Measurements from ENCODE around the gene RAB31. TPM values are rescaled to one million over a fixed set of nuclear protein-coding genes. Genes with fewer than 3 reads are reported as not detected.

Gene RAB31
- total RNA-seq, 1 donor from 2014 or later = 19.7 TPM

DNA sequence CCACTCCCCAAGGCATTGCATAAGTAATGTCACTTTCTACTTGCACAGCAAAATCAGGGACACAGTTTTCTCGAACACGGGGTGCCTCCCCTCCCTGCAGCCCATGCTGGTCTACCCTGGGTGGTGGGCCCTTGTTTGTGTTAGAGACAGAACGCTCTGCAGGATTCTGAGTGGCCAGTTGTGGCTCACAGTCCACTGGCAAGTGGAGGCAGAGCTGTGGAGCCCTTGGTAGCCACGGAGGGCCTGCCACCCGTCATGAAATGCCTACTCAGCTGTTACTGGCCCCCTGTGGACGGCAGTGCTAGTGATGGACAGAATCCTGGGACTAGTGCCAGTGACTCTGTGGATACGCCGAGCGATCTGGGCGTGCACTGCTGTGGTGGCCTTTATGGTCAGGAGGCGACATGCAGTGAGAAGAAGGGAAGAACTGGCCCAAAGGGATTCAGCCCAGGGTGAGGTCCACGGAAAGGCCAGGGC lies 123.7 kb downstream of the RAB31 start:
- no peak for DNase-seq (ENCODE audit: extremely low spot score, unreplicated experiment)
- peaks cover 13% of the 10 kb centered on the region for H3K36me3 Mint-ChIP-seq
- peaks cover 11% of the 10 kb centered on the region for H3K27me3 Mint-ChIP-seq
- peaks cover 5% of the 10 kb centered on the region for H3K9me3 Mint-ChIP-seq
- H3K4me3 Mint-ChIP-seq = no peak overlapping the region
- no peak overlapping the region for H3K27ac Mint-ChIP-seq
- H3K4me1 Mint-ChIP-seq (ENCODE audit: unreplicated experiment) = peaks cover 29% of the 10 kb centered on the region
- TF ChIP-seq, protein P1, sequence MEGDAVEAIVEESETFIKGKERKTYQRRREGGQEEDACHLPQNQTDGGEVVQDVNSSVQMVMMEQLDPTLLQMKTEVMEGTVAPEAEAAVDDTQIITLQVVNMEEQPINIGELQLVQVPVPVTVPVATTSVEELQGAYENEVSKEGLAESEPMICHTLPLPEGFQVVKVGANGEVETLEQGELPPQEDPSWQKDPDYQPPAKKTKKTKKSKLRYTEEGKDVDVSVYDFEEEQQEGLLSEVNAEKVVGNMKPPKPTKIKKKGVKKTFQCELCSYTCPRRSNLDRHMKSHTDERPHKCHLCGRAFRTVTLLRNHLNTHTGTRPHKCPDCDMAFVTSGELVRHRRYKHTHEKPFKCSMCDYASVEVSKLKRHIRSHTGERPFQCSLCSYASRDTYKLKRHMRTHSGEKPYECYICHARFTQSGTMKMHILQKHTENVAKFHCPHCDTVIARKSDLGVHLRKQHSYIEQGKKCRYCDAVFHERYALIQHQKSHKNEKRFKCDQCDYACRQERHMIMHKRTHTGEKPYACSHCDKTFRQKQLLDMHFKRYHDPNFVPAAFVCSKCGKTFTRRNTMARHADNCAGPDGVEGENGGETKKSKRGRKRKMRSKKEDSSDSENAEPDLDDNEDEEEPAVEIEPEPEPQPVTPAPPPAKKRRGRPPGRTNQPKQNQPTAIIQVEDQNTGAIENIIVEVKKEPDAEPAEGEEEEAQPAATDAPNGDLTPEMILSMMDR (conservative IDR thresholded peaks at IDR 0.05) = no peak

DNA sequence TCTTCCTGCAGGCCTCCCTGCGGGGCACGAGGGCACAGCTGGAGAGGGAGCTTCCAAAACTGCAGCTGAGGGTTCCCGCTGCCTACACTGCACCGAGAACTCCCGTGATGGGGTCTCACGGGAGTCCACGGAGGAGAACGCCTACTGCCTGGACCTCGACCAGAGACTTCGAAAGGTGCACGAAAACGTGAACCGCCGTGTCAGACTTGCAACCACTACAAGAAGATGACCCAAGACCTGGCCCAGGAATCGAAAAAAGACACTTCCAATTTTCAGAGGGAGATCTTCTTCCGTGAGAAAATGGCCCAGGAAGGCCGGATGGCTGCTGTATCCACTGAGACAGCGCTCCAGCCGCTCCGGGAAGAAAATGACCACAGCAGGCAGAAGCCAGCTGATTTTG lies 124.8 kb downstream of the RAB31 start:
- peaks cover 32% of the 10 kb centered on the region for H3K4me1 Mint-ChIP-seq (ENCODE audit: unreplicated experiment)
- H3K27ac Mint-ChIP-seq = no peak overlapping the region
- TF ChIP-seq, protein P1 (conservative IDR thresholded peaks at IDR 0.05) = no peak
- peaks cover 10% of the 10 kb centered on the region for H3K9me3 Mint-ChIP-seq
- DNase-seq (ENCODE audit: extremely low spot score, unreplicated experiment) = no peak
- H3K36me3 Mint-ChIP-seq = peaks cover 16% of the 10 kb centered on the region
- H3K4me3 Mint-ChIP-seq = no peak overlapping the region
- peaks cover 13% of the 10 kb centered on the region for H3K27me3 Mint-ChIP-seq

DNA sequence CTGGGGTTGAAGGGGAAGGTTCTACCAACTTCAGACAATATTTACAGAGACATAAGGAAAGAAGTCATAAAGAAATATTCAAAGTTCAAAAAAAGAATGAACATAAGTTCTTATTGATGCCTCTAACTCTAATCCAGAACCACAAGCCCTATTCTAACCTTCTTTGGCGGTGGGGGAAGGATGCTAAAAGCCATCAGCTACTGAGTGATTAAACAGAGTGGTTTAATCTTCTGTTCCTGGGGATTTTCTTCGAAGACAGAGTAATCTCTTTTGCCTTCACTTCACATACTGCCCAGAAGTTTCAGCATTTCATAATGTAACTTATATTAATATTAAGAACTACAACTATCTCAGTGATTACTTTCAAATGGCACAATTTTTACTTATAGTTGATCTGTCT lies 126.5 kb downstream of the RAB31 start:
- no peak overlapping the region for H3K4me3 Mint-ChIP-seq
- no peak for DNase-seq (ENCODE audit: extremely low spot score, unreplicated experiment)
- H3K36me3 Mint-ChIP-seq = peaks cover 19% of the 10 kb centered on the region
- peak overlapping the region; percentile 83 for H3K27ac Mint-ChIP-seq
- TF ChIP-seq, protein P1 (conservative IDR thresholded peaks at IDR 0.05) = no peak
- H3K4me1 Mint-ChIP-seq (ENCODE audit: unreplicated experiment) = peaks cover 44% of the 10 kb centered on the region
- H3K9me3 Mint-ChIP-seq = peaks cover 12% of the 10 kb centered on the region
- H3K27me3 Mint-ChIP-seq = peaks cover 22% of the 10 kb centered on the region

DNA sequence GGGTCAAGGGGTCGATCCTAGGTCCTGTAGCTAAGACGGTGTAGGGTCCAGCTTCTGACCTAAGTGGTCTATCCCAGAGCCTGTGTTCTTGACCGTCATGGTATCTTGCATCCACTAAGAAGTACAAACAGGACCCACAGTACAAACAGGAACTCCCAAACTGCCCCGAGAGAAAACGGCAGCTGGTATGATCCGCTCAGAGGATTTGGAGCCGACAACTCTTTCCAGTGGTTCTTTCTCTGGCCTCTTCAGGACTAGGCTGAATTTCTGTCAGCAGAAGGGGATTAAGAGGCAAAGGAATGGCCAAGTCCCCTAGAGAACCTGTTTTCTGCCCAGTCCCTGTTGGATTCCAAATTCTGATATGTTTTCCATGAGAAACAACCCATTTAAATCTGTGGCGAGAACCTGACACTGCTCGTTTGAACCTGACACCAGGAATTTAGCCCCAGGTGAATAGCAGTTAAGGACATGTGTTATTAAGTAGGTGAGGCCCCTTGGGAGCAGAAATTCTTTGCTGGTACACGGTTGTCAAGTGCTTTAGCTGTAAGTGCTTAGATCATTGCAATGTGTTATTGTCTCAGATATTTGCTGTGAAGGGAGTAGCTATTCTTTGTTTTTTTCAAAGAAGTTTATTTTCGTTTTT lies 127.1 kb downstream of the RAB31 start:
- H3K36me3 Mint-ChIP-seq = peaks cover 19% of the 10 kb centered on the region
- peaks cover 44% of the 10 kb centered on the region for H3K4me1 Mint-ChIP-seq (ENCODE audit: unreplicated experiment)
- peaks cover 12% of the 10 kb centered on the region for H3K9me3 Mint-ChIP-seq
- H3K4me3 Mint-ChIP-seq = peak overlapping the region; percentile 73
- H3K27me3 Mint-ChIP-seq = peaks cover 26% of the 10 kb centered on the region
- no peak for DNase-seq (ENCODE audit: extremely low spot score, unreplicated experiment)
- peak overlapping the region; percentile 83 for H3K27ac Mint-ChIP-seq
- TF ChIP-seq, protein P1 (conservative IDR thresholded peaks at IDR 0.05) = no peak

DNA sequence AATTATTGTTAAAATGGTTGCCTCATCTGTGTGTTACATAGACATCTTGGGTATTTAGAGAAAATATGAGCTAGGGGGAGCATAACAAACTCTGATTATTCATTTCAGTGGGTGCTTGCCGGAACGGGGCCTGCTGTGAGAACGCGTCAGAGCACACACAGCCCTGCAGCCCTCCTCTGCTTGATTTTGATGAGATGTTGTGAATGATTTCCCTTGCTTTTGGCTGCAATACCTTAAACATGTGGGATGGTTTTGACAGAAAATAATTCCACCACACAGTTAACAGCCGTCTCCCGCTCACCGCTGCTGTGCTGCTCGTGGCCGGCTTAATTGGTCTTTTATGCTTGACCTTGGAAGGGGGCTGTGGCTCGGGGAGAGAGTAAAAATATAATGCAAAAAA lies 127.7 kb downstream of the RAB31 start:
- peaks cover 12% of the 10 kb centered on the region for H3K9me3 Mint-ChIP-seq
- peak overlapping the region; percentile 73 for H3K4me3 Mint-ChIP-seq
- H3K27ac Mint-ChIP-seq = peak overlapping the region; percentile 83
- peaks cover 19% of the 10 kb centered on the region for H3K36me3 Mint-ChIP-seq
- TF ChIP-seq, protein P1 (conservative IDR thresholded peaks at IDR 0.05) = no peak
- no peak for DNase-seq (ENCODE audit: extremely low spot score, unreplicated experiment)
- H3K27me3 Mint-ChIP-seq = peaks cover 30% of the 10 kb centered on the region
- peaks cover 44% of the 10 kb centered on the region for H3K4me1 Mint-ChIP-seq (ENCODE audit: unreplicated experiment)

Data from type B pancreatic cell (in vitro differentiated cells).